GM23248 (cell line): ENCODE results near the gene CSF1R.

Source experiments
- EZH2 ChIP-seq: fragments of 200-600 bp; sonication (generic); IDR thresholded peaks from 2 replicates; pipeline ENCODE4 v1.6.1; 2018; ENCODE audit warnings: antibody characterized with exemption, mild to moderate bottlenecking; ENCODE audit not compliant: insufficient read depth, poor library complexity, severe bottlenecking
- EZH2phosphoT487 ChIP-seq: fragments of 200-600 bp; sonication (generic); IDR thresholded peaks from 2 replicates; pipeline ENCODE4 v1.6.1; 2018; ENCODE audit warnings: antibody characterized with exemption, moderate library complexity, mild to moderate bottlenecking, low read depth; ENCODE audit not compliant: insufficient read depth

GRCh38 chr5:150017226-150018005, 68.9 kb downstream of the CSF1R start:
- TF ChIP-seq EZH2: no peak
- no peak for TF ChIP-seq EZH2phosphoT487
